ENCODE results near the gene UMAD1. TPM values are rescaled to one million over a fixed set of nuclear protein-coding genes. Genes with fewer than 3 reads are reported as not detected.

UMAD1 gene
- polyA plus RNA-seq, 1 of the 3 experiments (the other 2 are of a cell fraction): 13.9 TPM

- ChIA-PET POLR2A (no interaction called here), CTCF (interaction anchor here (1.4 to 2.6 kb wide), 4 partner anchors 11 to 58 kb away, joined by 3 to 11 read pairs (median 4); no protein-coding TSS in a partner anchor)
Observed at GRCh38 chr7:7740037-7740355, 99.4 kb downstream of the UMAD1 start.

More at GRCh38 chr7:7740037-7740355, 99.4 kb downstream of the UMAD1 start:
- H3K9me2 ChIP-seq: no peaks in the 10 kb centered on the region
- WGBS (ENCODE audit: low lambda C conversion rate): 95% methylated on average over 2 of the region's 2 CpGs
- H3K36me3 ChIP-seq (replicated peaks in 1 of 2; ENCODE audit: control insufficient read depth in 1 of 2, insufficient read depth in 2 of 2, low read length in 1 of 2): no peaks in the 10 kb centered on the region
- H2AFZ ChIP-seq (ENCODE audit: low read depth): no peak overlapping the region
- TF ChIP-seq RXRA (IDR thresholded peaks at IDR 0.05; ENCODE audit: borderline replicate concordance, low read depth): no peak
- TF ChIP-seq TEAD4 (IDR thresholded peaks at IDR 0.05; ENCODE audit: borderline replicate concordance, insufficient read depth): no peak
- TF ChIP-seq PBX3 (IDR thresholded peaks at IDR 0.05): no peak
- TF ChIP-seq, protein P1, sequence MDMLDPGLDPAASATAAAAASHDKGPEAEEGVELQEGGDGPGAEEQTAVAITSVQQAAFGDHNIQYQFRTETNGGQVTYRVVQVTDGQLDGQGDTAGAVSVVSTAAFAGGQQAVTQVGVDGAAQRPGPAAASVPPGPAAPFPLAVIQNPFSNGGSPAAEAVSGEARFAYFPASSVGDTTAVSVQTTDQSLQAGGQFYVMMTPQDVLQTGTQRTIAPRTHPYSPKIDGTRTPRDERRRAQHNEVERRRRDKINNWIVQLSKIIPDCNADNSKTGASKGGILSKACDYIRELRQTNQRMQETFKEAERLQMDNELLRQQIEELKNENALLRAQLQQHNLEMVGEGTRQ (IDR thresholded peaks at IDR 0.05; ENCODE audit: borderline replicate concordance, low read depth, low read length): no peak
- no peak for TF ChIP-seq GABPA (IDR thresholded peaks at IDR 0.05; ENCODE audit: low read depth)
- no peak for TF ChIP-seq CHD2 (IDR thresholded peaks at IDR 0.05; ENCODE audit: low read length, partially characterized antibody)
- TF ChIP-seq SIN3A (IDR thresholded peaks at IDR 0.05; ENCODE audit: borderline replicate concordance, low read depth, low read length): no peak
- no peak for TF ChIP-seq EP300 (IDR thresholded peaks at IDR 0.05; ENCODE audit: borderline replicate concordance in 1 of 2, low read depth in 1 of 2, low read length in 1 of 2)
- TF ChIP-seq ZBTB33 (IDR thresholded peaks at IDR 0.05; ENCODE audit: borderline replicate concordance, low read depth): no peak
- no peak for TF ChIP-seq FOSL2 (IDR thresholded peaks at IDR 0.05; ENCODE audit: borderline replicate concordance, low read depth)
- TF ChIP-seq, protein P2, sequence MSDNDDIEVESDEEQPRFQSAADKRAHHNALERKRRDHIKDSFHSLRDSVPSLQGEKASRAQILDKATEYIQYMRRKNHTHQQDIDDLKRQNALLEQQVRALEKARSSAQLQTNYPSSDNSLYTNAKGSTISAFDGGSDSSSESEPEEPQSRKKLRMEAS (IDR thresholded peaks at IDR 0.05; ENCODE audit: low read depth): no peak
- TF ChIP-seq JUND (IDR thresholded peaks at IDR 0.05): no peak
- TF ChIP-seq, protein P3, sequence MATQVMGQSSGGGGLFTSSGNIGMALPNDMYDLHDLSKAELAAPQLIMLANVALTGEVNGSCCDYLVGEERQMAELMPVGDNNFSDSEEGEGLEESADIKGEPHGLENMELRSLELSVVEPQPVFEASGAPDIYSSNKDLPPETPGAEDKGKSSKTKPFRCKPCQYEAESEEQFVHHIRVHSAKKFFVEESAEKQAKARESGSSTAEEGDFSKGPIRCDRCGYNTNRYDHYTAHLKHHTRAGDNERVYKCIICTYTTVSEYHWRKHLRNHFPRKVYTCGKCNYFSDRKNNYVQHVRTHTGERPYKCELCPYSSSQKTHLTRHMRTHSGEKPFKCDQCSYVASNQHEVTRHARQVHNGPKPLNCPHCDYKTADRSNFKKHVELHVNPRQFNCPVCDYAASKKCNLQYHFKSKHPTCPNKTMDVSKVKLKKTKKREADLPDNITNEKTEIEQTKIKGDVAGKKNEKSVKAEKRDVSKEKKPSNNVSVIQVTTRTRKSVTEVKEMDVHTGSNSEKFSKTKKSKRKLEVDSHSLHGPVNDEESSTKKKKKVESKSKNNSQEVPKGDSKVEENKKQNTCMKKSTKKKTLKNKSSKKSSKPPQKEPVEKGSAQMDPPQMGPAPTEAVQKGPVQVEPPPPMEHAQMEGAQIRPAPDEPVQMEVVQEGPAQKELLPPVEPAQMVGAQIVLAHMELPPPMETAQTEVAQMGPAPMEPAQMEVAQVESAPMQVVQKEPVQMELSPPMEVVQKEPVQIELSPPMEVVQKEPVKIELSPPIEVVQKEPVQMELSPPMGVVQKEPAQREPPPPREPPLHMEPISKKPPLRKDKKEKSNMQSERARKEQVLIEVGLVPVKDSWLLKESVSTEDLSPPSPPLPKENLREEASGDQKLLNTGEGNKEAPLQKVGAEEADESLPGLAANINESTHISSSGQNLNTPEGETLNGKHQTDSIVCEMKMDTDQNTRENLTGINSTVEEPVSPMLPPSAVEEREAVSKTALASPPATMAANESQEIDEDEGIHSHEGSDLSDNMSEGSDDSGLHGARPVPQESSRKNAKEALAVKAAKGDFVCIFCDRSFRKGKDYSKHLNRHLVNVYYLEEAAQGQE (IDR thresholded peaks at IDR 0.05; ENCODE audit: low read depth, low read length): no peak
- TF ChIP-seq, protein P4, sequence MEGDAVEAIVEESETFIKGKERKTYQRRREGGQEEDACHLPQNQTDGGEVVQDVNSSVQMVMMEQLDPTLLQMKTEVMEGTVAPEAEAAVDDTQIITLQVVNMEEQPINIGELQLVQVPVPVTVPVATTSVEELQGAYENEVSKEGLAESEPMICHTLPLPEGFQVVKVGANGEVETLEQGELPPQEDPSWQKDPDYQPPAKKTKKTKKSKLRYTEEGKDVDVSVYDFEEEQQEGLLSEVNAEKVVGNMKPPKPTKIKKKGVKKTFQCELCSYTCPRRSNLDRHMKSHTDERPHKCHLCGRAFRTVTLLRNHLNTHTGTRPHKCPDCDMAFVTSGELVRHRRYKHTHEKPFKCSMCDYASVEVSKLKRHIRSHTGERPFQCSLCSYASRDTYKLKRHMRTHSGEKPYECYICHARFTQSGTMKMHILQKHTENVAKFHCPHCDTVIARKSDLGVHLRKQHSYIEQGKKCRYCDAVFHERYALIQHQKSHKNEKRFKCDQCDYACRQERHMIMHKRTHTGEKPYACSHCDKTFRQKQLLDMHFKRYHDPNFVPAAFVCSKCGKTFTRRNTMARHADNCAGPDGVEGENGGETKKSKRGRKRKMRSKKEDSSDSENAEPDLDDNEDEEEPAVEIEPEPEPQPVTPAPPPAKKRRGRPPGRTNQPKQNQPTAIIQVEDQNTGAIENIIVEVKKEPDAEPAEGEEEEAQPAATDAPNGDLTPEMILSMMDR (IDR thresholded peaks at IDR 0.05): no peak
- TF ChIP-seq TCF12 (IDR thresholded peaks at IDR 0.05): no peak
- no peak for TF ChIP-seq GATA2 (CRISPR knock-in tag; IDR thresholded peaks at IDR 0.05)
- TF ChIP-seq FOXM1 (IDR thresholded peaks at IDR 0.05; ENCODE audit: low read depth): no peak
- no peaks in the 10 kb centered on the region for H3K9me3 ChIP-seq
- H3K27me3 ChIP-seq (ENCODE audit: insufficient read depth): no peaks in the 10 kb centered on the region
- no peaks in the 10 kb centered on the region for H4K20me1 ChIP-seq (ENCODE audit: insufficient read depth)
- H3F3A ChIP-seq (replicated peaks; ENCODE audit: insufficient read depth): no peaks in the 10 kb centered on the region
- no peak overlapping the region for H3K27ac ChIP-seq (ENCODE audit: low read depth in 2 of 2, low read length in 1 of 2)
- no peak overlapping the region for H3K4me2 ChIP-seq
- H3K9ac ChIP-seq: no peak overlapping the region
- H3K4me1 ChIP-seq (ENCODE audit: control insufficient read depth in 1 of 2, insufficient read depth in 2 of 2, low read depth in 1 of 2, low read length in 1 of 2): peaks cover 0 to 6% of the 10 kb centered on the region in 2 experiments; a peak in 1 of 4 replicates
- no peak overlapping the region for H3K4me3 ChIP-seq (ENCODE audit: low read depth in 2 of 2, low read length in 1 of 2)
- H3K79me2 ChIP-seq (ENCODE audit: insufficient read depth): no peaks in the 10 kb centered on the region
- DNase-seq: no peak
